ENCODE results near the gene MTHFD2L. TPM values are rescaled to one million over a fixed set of nuclear protein-coding genes. Genes with fewer than 3 reads are reported as not detected.

The MTHFD2L gene
- total and polyA plus RNA-seq, 9 of the 15 experiments (the other 6 are each of a cell fraction or from before 2014, with no cell fraction given), result 10.0 to 39.0 (median 26.0) TPM

DNA sequence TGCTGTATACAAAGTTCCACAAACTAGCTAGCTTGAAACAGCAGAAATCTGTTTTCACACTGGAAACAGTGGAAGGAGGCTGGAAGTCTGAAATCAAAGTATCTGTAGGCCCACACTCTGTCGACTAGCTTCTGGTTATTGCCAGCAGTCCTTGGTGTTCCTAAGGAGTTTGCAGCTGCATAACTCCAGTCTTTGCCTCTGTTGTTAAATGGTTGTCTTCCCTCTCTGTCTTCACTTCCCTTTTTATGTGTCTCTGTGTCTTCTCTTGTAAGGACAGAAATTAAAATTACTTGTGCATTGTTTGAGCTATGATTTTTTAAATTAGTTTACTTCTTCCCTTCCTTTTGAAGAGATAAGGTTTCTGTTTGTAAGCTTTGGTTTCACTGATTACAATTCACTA lies 8.2 kb downstream of the MTHFD2L start:
- intact Hi-C loops (cut with micrococcal nuclease) (no loop called here), in situ Hi-C loops (cut with MboI) (no loop called here)
- no peak overlapping the region for H3K4me2 ChIP-seq (ENCODE audit: insufficient read depth, low read length)
- ChIA-PET CTCF (ENCODE audit: low intra/inter-chr PET ratio) (no interaction called here), POLR2A (interaction anchor here (0.6 to 2.1 kb wide), 4 partner anchors 9 to 400 kb away, joined by 3 to 8 read pairs (median 4); partner anchors contain the start of gene MTHFD2L)
- DNase-seq (ENCODE audit: extremely low read depth in 1 of 4, low spot score in 3 of 4) (no peak), FAIRE-seq (no peak), ATAC-seq (peak; percentile 28; the same call in 2 of the 3 replicates)
- H3K9ac ChIP-seq (ENCODE audit: insufficient read depth in 1 of 2, low read depth in 2 of 2, low read length in 2 of 2), result no peak overlapping the region
- no peak overlapping the region for H2AFZ ChIP-seq (ENCODE audit: low read depth, low read length)
- no peaks in the 10 kb centered on the region for H4K20me1 ChIP-seq (replicated peaks; ENCODE audit: control insufficient read depth, insufficient read depth, low read length)
- no peaks in the 10 kb centered on the region for H3K9me1 ChIP-seq (ENCODE audit: control insufficient read depth, insufficient read depth, low read length)
- no TSS peak for BruUV-seq (replicated peaks)
- no peaks in the 10 kb centered on the region for H3K27me3 ChIP-seq (ENCODE audit: control insufficient read depth in 2 of 2, insufficient read depth in 2 of 2, low read length in 2 of 2)
- peaks cover 0 to 7% of the 10 kb centered on the region in 2 experiments; a peak in 2 of 5 replicates for H3K4me1 ChIP-seq (replicated peaks in 1 of 2; ENCODE audit: control insufficient read depth in 2 of 2, insufficient read depth in 2 of 2, low read length in 2 of 2)
- WGBS (ENCODE audit: insufficient coverage, low coverage, missing lambda C conversion rate), result 32% methylated on average over 1 of the region's 1 CpG
- H3K79me2 ChIP-seq (ENCODE audit: control insufficient read depth, insufficient read depth, low read length), result peaks cover 31% of the 10 kb centered on the region
- peaks cover 27% of the 10 kb centered on the region for H3K36me3 ChIP-seq (ENCODE audit: control insufficient read depth, insufficient read depth, low read length)
- no peak overlapping the region for H3K4me3 ChIP-seq
- no peaks in the 10 kb centered on the region for H3K9me3 ChIP-seq (replicated peaks; ENCODE audit: control insufficient read depth, insufficient read depth, low read depth, low read length)
- H3K27ac ChIP-seq (ENCODE audit: extremely low read depth, low read depth, low read length), result no peak overlapping the region
- TF ChIP-seq SPI1 (IDR thresholded peaks at IDR 0.05; ENCODE audit: borderline replicate concordance, low read depth, low read length) (peak; percentile 59; the same call in 1 of the 2 replicates), BRCA1 (IDR thresholded peaks at IDR 0.05) (no peak), BRCA1 (CRISPR knock-in tag; IDR thresholded peaks at IDR 0.05) (no peak)

DNA sequence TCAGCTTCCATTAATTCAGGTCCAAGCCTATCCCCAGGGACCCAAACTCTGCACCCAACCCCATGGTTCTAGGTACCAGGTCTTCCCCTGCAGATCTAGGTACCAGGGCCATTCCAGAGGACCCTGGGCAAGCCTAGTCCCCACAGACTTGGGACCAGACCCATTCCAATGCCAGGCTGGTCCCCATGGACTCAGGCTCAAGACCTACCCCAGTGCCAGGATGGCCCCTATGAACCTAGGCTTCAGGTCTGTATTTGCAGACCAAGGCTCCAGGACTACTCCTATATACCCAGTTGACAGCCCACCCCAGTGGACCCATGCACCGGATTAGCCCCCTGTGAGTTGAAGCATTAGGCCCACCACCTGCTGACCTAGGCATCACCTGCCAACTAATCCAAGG lies 8.9 kb downstream of the MTHFD2L start:
- peak overlapping the region in 1 of 2 experiments; percentile 23; a peak in 1 of 4 replicates for H3K9ac ChIP-seq (ENCODE audit: insufficient read depth in 1 of 2, low read depth in 2 of 2, low read length in 2 of 2)
- ChIA-PET POLR2A (interaction anchor here (0.6 to 2.1 kb wide), 4 partner anchors 8 to 400 kb away, joined by 3 to 8 read pairs (median 5); partner anchors contain the start of gene MTHFD2L), CTCF (ENCODE audit: low intra/inter-chr PET ratio) (no interaction called here)
- no TSS peak for BruUV-seq (replicated peaks)
- H3K27ac ChIP-seq (ENCODE audit: extremely low read depth, low read depth, low read length), result no peak overlapping the region
- WGBS (ENCODE audit: insufficient coverage, low coverage, missing lambda C conversion rate), result 88% methylated on average over 1 of the region's 1 CpG
- H2AFZ ChIP-seq (ENCODE audit: low read depth, low read length), result no peak overlapping the region
- H3K36me3 ChIP-seq (ENCODE audit: control insufficient read depth, insufficient read depth, low read length), result peaks cover 20% of the 10 kb centered on the region
- no peaks in the 10 kb centered on the region for H4K20me1 ChIP-seq (replicated peaks; ENCODE audit: control insufficient read depth, insufficient read depth, low read length)
- H3K27me3 ChIP-seq (ENCODE audit: control insufficient read depth in 2 of 2, insufficient read depth in 2 of 2, low read length in 2 of 2), result no peaks in the 10 kb centered on the region
- no peaks in the 10 kb centered on the region for H3K9me3 ChIP-seq (replicated peaks; ENCODE audit: control insufficient read depth, insufficient read depth, low read depth, low read length)
- H3K4me3 ChIP-seq, result no peak overlapping the region
- peak; percentile 54 for ATAC-seq
- H3K4me1 ChIP-seq (replicated peaks in 1 of 2; ENCODE audit: control insufficient read depth in 2 of 2, insufficient read depth in 2 of 2, low read length in 2 of 2), result peaks cover 0 to 7% of the 10 kb centered on the region in 2 experiments; a peak in 2 of 5 replicates
- in situ Hi-C loops (cut with MboI), result no loop called here
- no peak overlapping the region for H3K4me2 ChIP-seq (ENCODE audit: insufficient read depth, low read length)
- H3K79me2 ChIP-seq (ENCODE audit: control insufficient read depth, insufficient read depth, low read length), result peaks cover 24% of the 10 kb centered on the region
- H3K9me1 ChIP-seq (ENCODE audit: control insufficient read depth, insufficient read depth, low read length), result no peaks in the 10 kb centered on the region
- no peak for FAIRE-seq
- DNase-seq (ENCODE audit: extremely low read depth in 1 of 4, low spot score in 3 of 4), result no peak
- intact Hi-C loops (cut with micrococcal nuclease), result no loop called here
- TF ChIP-seq MTA2 (IDR thresholded peaks at IDR 0.05; ENCODE audit: low read depth) (no peak), POLR2AphosphoS5 (IDR thresholded peaks at IDR 0.05; ENCODE audit: control insufficient read depth, insufficient read depth, low read depth, low read length) (0 out of 2 replicates have a peak, but pooled peaks have one; percentile 10), HOXB6 (CRISPR knock-in tag; IDR thresholded peaks at IDR 0.05; ENCODE audit: borderline replicate concordance) (no peak), BRF1 (IDR thresholded peaks at IDR 0.05; ENCODE audit: borderline replicate concordance, extremely low read depth, insufficient read length) (no peak), POLR2A (conservative IDR thresholded peaks at IDR 0.05) (0 out of 2 replicates have a peak, but pooled peaks have one; percentile 17), CHAMP1 (IDR thresholded peaks at IDR 0.05) (no peak), GABPB1 (CRISPR knock-in tag; IDR thresholded peaks at IDR 0.05) (no peak), MXI1 (IDR thresholded peaks at IDR 0.05; ENCODE audit: low read depth, low read length) (no peak), SRSF7 (optimal IDR thresholded peaks at IDR 0.05; ENCODE audit: low read depth, low read length) (no peak), CREB1 (IDR thresholded peaks at IDR 0.05) (no peak), CREB1 (CRISPR knock-in tag; IDR thresholded peaks at IDR 0.05) (no peak), NCOR1 (IDR thresholded peaks at IDR 0.05) (no peak), ZNF134 (CRISPR knock-in tag; conservative IDR thresholded peaks at IDR 0.05) (no peak), ZNF133 (CRISPR knock-in tag; IDR thresholded peaks at IDR 0.05) (no peak), ARID1B (IDR thresholded peaks at IDR 0.05) (no peak)

Data from K562 (cell line).